T-cell (primary cell): ENCODE results near the gene HSPB6. TPM values are rescaled to one million over a fixed set of nuclear protein-coding genes. Genes with fewer than 3 reads are reported as not detected.
A peak's percentile ranks its signal among the peaks of the same experiment; 100 is the strongest.

Experiments used
- ATAC-seq, 4 experiments: fragments of 200-7000 bp in 3 of 4; fragments of 150-1000 bp in 1 of 4; cut with Tn5 transposase; replicated peaks in 1 of 4; 1 replicate in 3 of 4; 2 replicates in 1 of 4; pipeline ENCODE4 v1.10.0; 2021; ENCODE audit warnings: moderate library complexity in 3 of 4, mild to moderate bottlenecking in 2 of 4, moderate number of reproducible peaks in 1 of 4
- CTCF ChIA-PET, 2 donors: fragments of 300-600 bp; sonication (Branson Sonifier 250); formaldehyde crosslinking; loops; one replicate each; lab custom pipeline; 2022; ENCODE audit warnings: antibody characterized with exemption in 2 of 2; lab: Charles Lee
- POLR2A ChIA-PET, 2 donors: fragments of 300-600 bp; sonication (Branson Sonifier 250); formaldehyde crosslinking; loops; one replicate each; lab custom pipeline; 2022; ENCODE audit warnings: antibody characterized with exemption in 2 of 2; lab: Charles Lee
- DNase-seq, 35 experiments: peaks; one replicate each; pipeline versions ENCODE4 v3.0.0 to v3.0.0-alpha.2; 2013 to 2023
- H3K27ac ChIP-seq: one replicate; pipeline ENCODE4 v1.5.1; 2013; ENCODE audit warnings: low read length
- H3K27me3 ChIP-seq, 2 experiments: replicated peaks in 1 of 2; 1 replicate in 1 of 2; 2 replicates in 1 of 2; pipeline versions ENCODE4 v1.6.1 to v1.7.0; 2013; ENCODE audit warnings: low read length in 1 of 2, mixed read lengths in 1 of 2; ENCODE audit not compliant: control insufficient read depth in 2 of 2, insufficient read depth in 2 of 2; ENCODE audit errors: extremely low read depth in 1 of 2
- H3K36me3 ChIP-seq, 2 donors: 1 replicate in 1 of 2; 2 replicates in 1 of 2; pipeline versions ENCODE4 v1.6.1 to v1.7.0; 2013; ENCODE audit warnings: low read length in 1 of 2; ENCODE audit not compliant: control insufficient read depth in 2 of 2, insufficient read depth in 1 of 2; ENCODE audit errors: extremely low read depth in 1 of 2
- H3K4me1 ChIP-seq, 2 experiments: 1 replicate in 1 of 2; 2 replicates in 1 of 2; pipeline versions ENCODE4 v1.6.1 to v1.7.0; 2013; ENCODE audit warnings: low read length in 2 of 2, mixed read lengths in 1 of 2; ENCODE audit not compliant: insufficient read depth in 2 of 2, control insufficient read depth in 1 of 2; ENCODE audit errors: extremely low read depth in 1 of 2
- H3K4me3 ChIP-seq, 2 donors: 1 replicate in 1 of 2; 2 replicates in 1 of 2; pipeline versions ENCODE4 v1.5.1 to v1.7.0; 2013; ENCODE audit warnings: mild to moderate bottlenecking in 2 of 2, low read length in 1 of 2, moderate library complexity in 1 of 2; ENCODE audit not compliant: control insufficient read depth in 1 of 2; ENCODE audit errors: extremely low read depth in 1 of 2
- H3K9me3 ChIP-seq: 2 replicates; pipeline ENCODE4 v1.7.0; 2013
- H3K27ac Mint-ChIP-seq, 2 donors: one replicate each; pipeline ENCODE4 v1.8.0; 2020 to 2021; ENCODE audit warnings: mild to moderate bottlenecking in 2 of 2, mixed read lengths in 2 of 2
- H3K27me3 Mint-ChIP-seq, 2 donors: one replicate each; pipeline ENCODE4 v1.8.0; 2021 to 2022; ENCODE audit warnings: mixed read lengths in 2 of 2
- H3K36me3 Mint-ChIP-seq: one replicate; pipeline ENCODE4 v1.8.0; 2021; ENCODE audit warnings: mixed read lengths
- H3K4me1 Mint-ChIP-seq, 3 donors: one replicate each; pipeline ENCODE4 v1.8.0; 2020 to 2022; ENCODE audit warnings: mixed read lengths in 3 of 3, mild to moderate bottlenecking in 1 of 3
- H3K4me3 Mint-ChIP-seq, 3 donors: one replicate each; pipeline ENCODE4 v1.8.0; 2020 to 2022; ENCODE audit warnings: mild to moderate bottlenecking in 3 of 3, mixed read lengths in 3 of 3, moderate library complexity in 3 of 3
- H3K9me3 Mint-ChIP-seq, 3 donors: one replicate each; pipeline ENCODE4 v1.8.0; 2020 to 2022; ENCODE audit warnings: mixed read lengths in 3 of 3
- WGBS: methylation state at CpG from one replicate; pipeline ENCODE4 v1.1.5; 2013; ENCODE audit warnings: missing lambda C conversion rate; ENCODE audit not compliant: insufficient coverage; 5-methylcytosine and 5-hydroxymethylcytosine counted together
- total RNA-seq, 35 experiments: library from RNA in 6 of 35; stranded (reverse) in 6 of 35; fragments of 120-200 nt in 1 of 35; gene quantifications; one replicate each; pipeline versions ENCODE4 v1.2.1 to v1.2.4 and lab custom pipeline; 2013 to 2026

HSPB6 gene
- total RNA-seq, 5 donors from 2014 or later (not counting 1 experiment from before 2014, with no cell fraction given): 0.44 to 0.69 (median 0.51) TPM; not detected in 2

DNA sequence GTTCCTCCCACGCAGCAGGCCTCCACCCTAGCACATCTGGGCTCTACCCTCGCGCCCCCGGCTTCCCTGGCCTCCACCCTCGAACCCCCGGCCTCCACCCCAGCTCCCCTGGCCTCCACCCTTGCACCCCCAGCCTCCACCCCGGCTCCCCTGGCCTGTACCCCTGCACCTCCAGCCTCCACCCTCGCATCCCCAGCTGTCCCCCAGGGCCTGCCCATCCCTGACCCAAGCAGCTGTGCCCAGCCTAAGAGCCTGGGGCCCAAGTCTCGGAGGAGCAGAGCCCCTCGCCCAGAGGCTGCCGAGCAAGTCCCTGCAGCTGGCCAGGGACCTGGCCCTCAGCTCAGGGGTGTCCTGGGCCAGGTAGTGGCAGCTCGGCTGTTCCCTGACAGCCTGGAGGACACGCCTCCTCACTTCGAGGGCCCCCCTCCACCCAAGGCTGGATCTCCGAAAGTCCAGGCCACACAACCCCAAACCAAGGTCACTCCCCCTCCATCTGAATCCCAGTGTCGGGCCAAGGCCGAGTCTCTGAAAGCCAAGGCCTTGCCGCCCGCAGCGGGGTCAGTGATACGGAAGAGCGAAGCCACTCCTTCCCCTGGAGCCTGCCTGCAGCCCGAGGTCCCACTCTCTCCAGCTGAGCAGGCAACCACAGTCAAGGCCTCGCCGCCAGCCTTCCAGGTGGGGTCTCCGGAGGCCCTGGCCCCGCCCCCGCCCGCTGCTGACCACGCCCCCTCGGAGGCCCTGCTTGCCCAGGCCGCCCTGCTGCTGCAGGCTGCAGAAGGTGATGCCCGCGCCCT lies 10.7 kb upstream of the HSPB6 start:
- Mint-ChIP-seq H3K4me1 (no peaks in the 10 kb centered on the region), H3K9me3 (no peaks in the 10 kb centered on the region), H3K27ac (no peak overlapping the region), H3K4me3 (no peak overlapping the region), H3K27me3 (no peaks in the 10 kb centered on the region), H3K36me3 (peaks cover 7% of the 10 kb centered on the region)
- Histone ChIP-seq H3K27ac (no peak overlapping the region), H3K4me3 (no peak overlapping the region), H3K4me1 (no peaks in the 10 kb centered on the region), H3K36me3 (peaks cover 4 to 25% of the 10 kb centered on the region in 2 donors), H3K27me3 (no peaks in the 10 kb centered on the region), H3K9me3 (no peaks in the 10 kb centered on the region)
- DNase-seq (no peak), ATAC-seq (peak in 1 of 4 experiments; percentile 33)
- 89% methylated on average over 32 of the region's 34 CpGs for WGBS
- ChIA-PET POLR2A (no interaction called here), CTCF (no interaction called here)

- no peak overlapping the region for H3K4me3 ChIP-seq
- 100% methylated on average over 5 of the region's 11 CpGs for WGBS
- H3K4me1 ChIP-seq: no peaks in the 10 kb centered on the region
- ATAC-seq (peak in 1 of 4 experiments; percentile 15), DNase-seq (no peak)
- peaks cover 7 to 32% of the 10 kb centered on the region in 2 donors for H3K36me3 ChIP-seq
- H3K27me3 ChIP-seq: no peaks in the 10 kb centered on the region
- Mint-ChIP-seq H3K4me3 (no peak overlapping the region), H3K9me3 (no peaks in the 10 kb centered on the region), H3K27me3 (no peaks in the 10 kb centered on the region), H3K4me1 (no peaks in the 10 kb centered on the region), H3K36me3 (peaks cover 13% of the 10 kb centered on the region), H3K27ac (no peak overlapping the region)
- ChIA-PET CTCF (no interaction called here), POLR2A (no interaction called here)
- H3K9me3 ChIP-seq: no peaks in the 10 kb centered on the region
- no peak overlapping the region for H3K27ac ChIP-seq
These were observed 9.8 kb upstream of the HSPB6 start for GRCh38 chr19:35766571-35767104.

- Histone ChIP-seq H3K4me1 (peaks cover 0 to 3% of the 10 kb centered on the region in 2 experiments), H3K36me3 (peaks cover 17 to 41% of the 10 kb centered on the region in 2 donors), H3K27me3 (no peaks in the 10 kb centered on the region), H3K27ac (no peak overlapping the region), H3K4me3 (no peak overlapping the region), H3K9me3 (no peaks in the 10 kb centered on the region)
- ATAC-seq (no peak), DNase-seq (no peak)
- ChIA-PET CTCF (no interaction called here), POLR2A (no interaction called here)
- WGBS: 99% methylated on average over 8 of the region's 17 CpGs
- no peak overlapping the region for H3K4me3 Mint-ChIP-seq
- H3K9me3 Mint-ChIP-seq: no peaks in the 10 kb centered on the region
- H3K36me3 Mint-ChIP-seq: peaks cover 18% of the 10 kb centered on the region
- H3K4me1 Mint-ChIP-seq: peaks cover under 1 to 9% (median 3%) of the 10 kb centered on the region in 3 donors
- H3K27ac Mint-ChIP-seq: no peak overlapping the region
- no peaks in the 10 kb centered on the region for H3K27me3 Mint-ChIP-seq
These were observed 7.8 kb upstream of the HSPB6 start for GRCh38 chr19:35764432-35765315.

DNA sequence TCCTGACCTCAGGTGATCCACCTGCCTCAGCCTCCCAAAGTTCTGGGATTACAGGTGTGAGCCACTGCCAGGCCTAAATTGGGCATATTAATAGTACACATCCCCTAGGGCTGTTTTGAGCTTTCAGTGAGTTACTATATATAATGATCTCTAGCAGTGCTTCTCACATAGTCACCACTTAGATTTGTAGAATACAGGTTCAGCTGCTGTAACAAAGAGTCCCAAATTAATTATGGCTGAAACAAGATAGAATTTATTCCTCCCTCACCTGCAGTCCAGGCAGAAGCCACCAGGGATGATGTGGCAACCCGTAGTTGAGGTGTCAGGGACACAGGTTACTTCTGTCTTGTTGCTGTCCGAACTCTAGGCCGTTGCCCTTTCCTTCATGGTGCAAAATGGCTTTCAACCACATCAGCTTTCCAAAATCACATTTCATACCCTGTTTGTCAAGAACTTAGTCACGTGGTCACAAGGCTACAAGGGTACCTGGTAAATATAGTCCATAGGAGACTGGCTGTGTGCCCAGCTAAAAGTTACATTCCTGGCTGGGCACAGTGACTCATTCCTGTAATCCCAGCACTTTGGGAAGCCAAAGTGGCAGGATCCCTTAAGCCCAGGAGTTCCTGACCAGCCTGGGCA lies 4.0 kb upstream of the HSPB6 start:
- no peak overlapping the region for H3K27ac ChIP-seq
- peaks cover 0 to 15% of the 10 kb centered on the region in 2 experiments for H3K27me3 ChIP-seq
- H3K9me3 ChIP-seq: no peaks in the 10 kb centered on the region
- ChIA-PET CTCF (interaction anchor here in 1 of 2 donors (0.5 kb wide), 1 partner anchor 59 kb away, joined by 5 read pairs; no protein-coding TSS in a partner anchor), POLR2A (no interaction called here)
- no peak overlapping the region for H3K4me3 Mint-ChIP-seq
- H3K36me3 Mint-ChIP-seq: peaks cover 18% of the 10 kb centered on the region
- H3K27me3 Mint-ChIP-seq: peaks cover 4 to 5% of the 10 kb centered on the region in 2 donors
- peaks cover 18 to 36% of the 10 kb centered on the region in 2 experiments for H3K4me1 ChIP-seq
- H3K36me3 ChIP-seq: peaks cover 17 to 37% of the 10 kb centered on the region in 2 donors
- H3K9me3 Mint-ChIP-seq: no peaks in the 10 kb centered on the region
- no peak for DNase-seq
- no peak overlapping the region for H3K4me3 ChIP-seq
- H3K4me1 Mint-ChIP-seq: peaks cover 27 to 44% (median 29%) of the 10 kb centered on the region in 3 donors
- no peak overlapping the region for H3K27ac Mint-ChIP-seq
- WGBS: 83% methylated on average over 1 of the region's 4 CpGs
- no peak for ATAC-seq

DNA sequence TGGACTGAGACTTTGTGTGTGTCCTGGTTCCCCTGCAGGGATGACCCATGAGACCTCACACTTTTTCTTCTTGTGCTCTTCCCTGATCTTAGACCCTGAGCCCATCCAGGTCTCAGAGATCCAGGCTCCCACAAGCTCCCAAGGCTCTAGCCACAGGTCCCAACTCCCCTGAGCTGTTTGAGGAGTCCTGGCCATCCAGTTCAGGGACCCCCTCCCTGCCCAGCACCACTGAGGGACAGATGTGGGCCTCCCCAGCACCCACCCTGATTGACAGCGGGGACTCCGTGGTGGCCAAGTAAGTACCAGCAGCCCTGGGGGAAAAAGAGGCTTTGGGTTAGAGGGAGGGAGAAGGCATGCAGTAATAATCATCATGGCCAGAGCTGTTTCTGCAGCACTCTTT lies 2.9 kb upstream of the HSPB6 start:
- H3K4me1 Mint-ChIP-seq: peaks cover 32 to 50% (median 33%) of the 10 kb centered on the region in 3 donors
- no peak for DNase-seq
- CTCF ChIA-PET: no interaction called here

More for the DNA sequence above, 2.9 kb upstream of the HSPB6 start:
- WGBS: 100% methylated on average over 1 of the region's 2 CpGs
- Mint-ChIP-seq H3K36me3 (peaks cover 14% of the 10 kb centered on the region), H3K27ac (no peak overlapping the region), H3K27me3 (peaks cover 6 to 9% of the 10 kb centered on the region in 2 donors), H3K9me3 (no peaks in the 10 kb centered on the region), H3K4me3 (peak overlapping the region in 2 of 3 donors; percentile 67 to 89)
- POLR2A ChIA-PET: no interaction called here
- no peak overlapping the region for H3K4me3 ChIP-seq
- H3K4me1 ChIP-seq: peaks cover 20 to 42% of the 10 kb centered on the region in 2 experiments
- H3K36me3 ChIP-seq: peaks cover 13 to 28% of the 10 kb centered on the region in 2 donors
- H3K9me3 ChIP-seq: no peaks in the 10 kb centered on the region
- no peak overlapping the region for H3K27ac ChIP-seq
- H3K27me3 ChIP-seq: peaks cover 0 to 18% of the 10 kb centered on the region in 2 experiments
- no peak for ATAC-seq
